Neural progenitor cell (in vitro differentiated cells): ENCODE data around the gene SLC38A9.

ENCODE experiments used
- CTCF ChIP-seq: fragments of 200-600 bp; sonication (generic); IDR thresholded peaks from 2 replicates; pipeline ENCODE4 v1.5.1; 2017; ENCODE audit warnings: antibody characterized with exemption, mild to moderate bottlenecking
- EZH2 ChIP-seq: fragments of 200-600 bp; sonication (generic); IDR thresholded peaks from 2 replicates; pipeline ENCODE4 v1.6.1; 2017; ENCODE audit warnings: antibody characterized with exemption, mild to moderate bottlenecking, moderate library complexity

- TF ChIP-seq CTCF (no peak), EZH2 (no peak)
Observed at GRCh38 chr5:55712023-55712859, at the start of gene SLC38A9.
